Panc1 (cell line): Measurements from ENCODE around the gene HNRNPLL. TPM values are rescaled to one million over a fixed set of nuclear protein-coding genes. Genes with fewer than 3 reads are reported as not detected.
A peak's percentile ranks its signal among the peaks of the same experiment; 100 is the strongest.

Experiments used
- ATAC-seq: fragments of 200-7000 bp; cut with Tn5 transposase; 2 replicates; pipeline ENCODE4 v1.9.1; 2020; ENCODE audit warnings: mild to moderate bottlenecking, moderate library complexity
- BruUV-seq: library from RNA; stranded (reverse); fragments of 400-500 nt; replicated peaks from 2 replicates; lab custom pipeline; 2021; lab: Mats Ljungman, UMichigan
- CTCF ChIA-PET: fragments of 300-600 bp; sonication (Branson Sonifier 250); formaldehyde crosslinking; loops from one replicate; lab custom pipeline; 2022; ENCODE audit warnings: antibody characterized with exemption; lab: Charles Lee
- POLR2A ChIA-PET: fragments of 300-600 bp; sonication (Branson Sonifier 250); formaldehyde crosslinking; loops from one replicate; lab custom pipeline; 2022; ENCODE audit warnings: antibody characterized with exemption; lab: Charles Lee
- DNase-seq: peaks from one replicate; pipeline ENCODE4 v3.0.0-alpha.2; 2010; ENCODE audit warnings: low read depth, low spot score
- H3K27ac ChIP-seq: 2 replicates; pipeline ENCODE4 v1.5.1; 2011; ENCODE audit warnings: mild to moderate bottlenecking, low read length, inconsistent platforms
- H3K27me3 ChIP-seq: fragments of 200-500 bp; sonication (Bioruptor generic); 2 replicates; pipeline ENCODE4 v1.6.0; 2014; ENCODE audit warnings: low read length, inconsistent platforms; ENCODE audit not compliant: control insufficient read depth, insufficient read depth
- H3K36me3 ChIP-seq: fragments of 200-500 bp; sonication (Bioruptor generic); 2 replicates; pipeline ENCODE4 v1.5.1; 2014; ENCODE audit warnings: inconsistent platforms, mild to moderate bottlenecking, low read length, moderate library complexity; ENCODE audit not compliant: control insufficient read depth, insufficient read depth
- H3K4me1 ChIP-seq: 2 replicates; pipeline ENCODE4 v1.5.1; 2011; ENCODE audit warnings: inconsistent platforms, mild to moderate bottlenecking, low read length, moderate library complexity; ENCODE audit not compliant: control insufficient read depth, insufficient read depth
- H3K4me3 ChIP-seq, 2 experiments: 2 replicates each; pipeline ENCODE4 v1.5.1; 2011 to 2012; ENCODE audit warnings: low read depth in 2 of 2, low read length in 2 of 2, mild to moderate bottlenecking in 2 of 2, inconsistent platforms in 1 of 2, moderate library complexity in 1 of 2
- H3K9me3 ChIP-seq: fragments of 200-500 bp; sonication (Bioruptor generic); 2 replicates; pipeline ENCODE4 v1.5.1; 2014; ENCODE audit warnings: low read depth, mild to moderate bottlenecking, inconsistent platforms, low read length, moderate library complexity; ENCODE audit not compliant: control insufficient read depth, insufficient read depth
- CTCF ChIP-seq: fragments of 450-650 bp; IDR thresholded peaks from 2 replicates; pipeline ENCODE4 v1.5.1; 2017; ENCODE audit warnings: mild to moderate bottlenecking
- POLR2AphosphoS5 ChIP-seq: IDR thresholded peaks from 2 replicates; pipeline ENCODE4 v1.6.1; 2012; ENCODE audit warnings: mild to moderate bottlenecking, low read depth, low read length, moderate library complexity
- REST ChIP-seq, 2 experiments: IDR thresholded peaks; 2 replicates each; pipeline ENCODE4 v1.6.1; 2011 to 2012; ENCODE audit warnings: low read depth in 2 of 2, control low read depth in 1 of 2, low read length in 1 of 2, mild to moderate bottlenecking in 1 of 2, moderate library complexity in 1 of 2; ENCODE audit not compliant: insufficient read depth in 1 of 2
- SIN3A ChIP-seq: IDR thresholded peaks from 2 replicates; pipeline ENCODE4 v1.6.1; 2012; ENCODE audit warnings: low read depth, mild to moderate bottlenecking, low read length, moderate library complexity, borderline replicate concordance; ENCODE audit not compliant: insufficient read depth
- TCF7L2 ChIP-seq: IDR thresholded peaks from 2 replicates; pipeline ENCODE4 v1.6.1; 2011; ENCODE audit warnings: mild to moderate bottlenecking, low read depth, low read length, inconsistent platforms
- in situ Hi-C: cut with HindIII; loops from 2 replicates; pipeline ENCODE4 v1.10.0; 2016; ENCODE audit warnings: low sequenced_read_pairs, low pct_unique_long_range_greater_than_20kb
- intact Hi-C: fragments of 100-400 bp; cut with micrococcal nuclease; formaldehyde crosslinking; loops from one replicate; pipeline ENCODE4 v1.10.0; 2022; ENCODE audit not compliant: unreplicated experiment
- total RNA-seq: library from RNA; stranded (reverse); gene quantifications from one replicate; pipeline ENCODE4 v1.2.1, GENCODE V29; 2021; ENCODE audit not compliant: unreplicated experiment

The HNRNPLL gene
- total RNA-seq, 1 experiment from 2014 or later, result 69.8 TPM

- CTCF ChIA-PET, result interaction anchor here (1.8 kb wide), 1 partner anchor 17 kb away, joined by 6 read pairs; no protein-coding TSS in a partner anchor
- POLR2A ChIA-PET, result interaction anchor here (0.7 to 0.9 kb wide), 3 partner anchors 75 to 259 kb away, joined by 3 to 4 read pairs (median 4); no protein-coding TSS in a partner anchor
- in situ Hi-C loops, result loop anchor here (25.0 kb wide), 1 partner anchor 138 kb away; no protein-coding TSS in a partner anchor
Observed at GRCh38 chr2:38598991-38599295, 3.8 kb downstream of the HNRNPLL start.

More at GRCh38 chr2:38598991-38599295, 3.8 kb downstream of the HNRNPLL start:
- DNase-seq (no peak), ATAC-seq (no peak)
- H3K4me1 ChIP-seq, result peaks cover 29% of the 10 kb centered on the region
- peaks cover 5% of the 10 kb centered on the region; the same call in 1 of the 2 replicates for H3K36me3 ChIP-seq
- no peaks in the 10 kb centered on the region for H3K27me3 ChIP-seq
- BruUV-seq, result no TSS peak
- intact Hi-C loops, result no loop called here
- TF ChIP-seq SIN3A (no peak), POLR2AphosphoS5 (no peak), TCF7L2 (no peak), CTCF (no peak), REST (IDR thresholded peaks at IDR 0.05; ENCODE audit: insufficient read depth in 1 of 2, low read depth in 2 of 2, low read length in 1 of 2) (no peak)
- no peaks in the 10 kb centered on the region for H3K9me3 ChIP-seq
- peak overlapping the region; percentile 34 to 85; a peak in 3 of 4 replicates for H3K4me3 ChIP-seq
- peak overlapping the region; percentile 92; the same call in 1 of the 2 replicates for H3K27ac ChIP-seq
